Measurements from ENCODE around the gene COL20A1.

GRCh38 chr20:63321148-63321831, 28.3 kb downstream of the COL20A1 start:
- TF ChIP-seq BACH2 (CRISPR knock-in tag; IDR thresholded peaks at IDR 0.05; ENCODE audit: borderline replicate concordance) = no peak
- TF ChIP-seq, protein P1, sequence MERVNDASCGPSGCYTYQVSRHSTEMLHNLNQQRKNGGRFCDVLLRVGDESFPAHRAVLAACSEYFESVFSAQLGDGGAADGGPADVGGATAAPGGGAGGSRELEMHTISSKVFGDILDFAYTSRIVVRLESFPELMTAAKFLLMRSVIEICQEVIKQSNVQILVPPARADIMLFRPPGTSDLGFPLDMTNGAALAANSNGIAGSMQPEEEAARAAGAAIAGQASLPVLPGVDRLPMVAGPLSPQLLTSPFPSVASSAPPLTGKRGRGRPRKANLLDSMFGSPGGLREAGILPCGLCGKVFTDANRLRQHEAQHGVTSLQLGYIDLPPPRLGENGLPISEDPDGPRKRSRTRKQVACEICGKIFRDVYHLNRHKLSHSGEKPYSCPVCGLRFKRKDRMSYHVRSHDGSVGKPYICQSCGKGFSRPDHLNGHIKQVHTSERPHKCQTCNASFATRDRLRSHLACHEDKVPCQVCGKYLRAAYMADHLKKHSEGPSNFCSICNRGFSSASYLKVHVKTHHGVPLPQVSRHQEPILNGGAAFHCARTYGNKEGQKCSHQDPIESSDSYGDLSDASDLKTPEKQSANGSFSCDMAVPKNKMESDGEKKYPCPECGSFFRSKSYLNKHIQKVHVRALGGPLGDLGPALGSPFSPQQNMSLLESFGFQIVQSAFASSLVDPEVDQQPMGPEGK (CRISPR knock-in tag; IDR thresholded peaks at IDR 0.05; ENCODE audit: borderline replicate concordance) = no peak
- TF ChIP-seq ZC3H10 (CRISPR knock-in tag; IDR thresholded peaks at IDR 0.05) = no peak
- TF ChIP-seq, protein P2, sequence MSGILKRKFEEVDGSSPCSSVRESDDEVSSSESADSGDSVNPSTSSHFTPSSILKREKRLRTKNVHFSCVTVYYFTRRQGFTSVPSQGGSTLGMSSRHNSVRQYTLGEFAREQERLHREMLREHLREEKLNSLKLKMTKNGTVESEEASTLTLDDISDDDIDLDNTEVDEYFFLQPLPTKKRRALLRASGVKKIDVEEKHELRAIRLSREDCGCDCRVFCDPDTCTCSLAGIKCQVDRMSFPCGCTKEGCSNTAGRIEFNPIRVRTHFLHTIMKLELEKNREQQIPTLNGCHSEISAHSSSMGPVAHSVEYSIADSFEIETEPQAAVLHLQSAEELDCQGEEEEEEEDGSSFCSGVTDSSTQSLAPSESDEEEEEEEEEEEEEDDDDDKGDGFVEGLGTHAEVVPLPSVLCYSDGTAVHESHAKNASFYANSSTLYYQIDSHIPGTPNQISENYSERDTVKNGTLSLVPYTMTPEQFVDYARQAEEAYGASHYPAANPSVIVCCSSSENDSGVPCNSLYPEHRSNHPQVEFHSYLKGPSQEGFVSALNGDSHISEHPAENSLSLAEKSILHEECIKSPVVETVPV (CRISPR knock-in tag; IDR thresholded peaks at IDR 0.05) = no peak
- TF ChIP-seq ZNF8 (CRISPR knock-in tag; IDR thresholded peaks at IDR 0.05) = no peak
- TF ChIP-seq CREB5 (CRISPR knock-in tag; IDR thresholded peaks at IDR 0.05; ENCODE audit: low read depth) = no peak
- no peak for TF ChIP-seq CSDC2 (CRISPR knock-in tag; IDR thresholded peaks at IDR 0.05)
- TF ChIP-seq ZNF565 (CRISPR knock-in tag; conservative IDR thresholded peaks at IDR 0.05; ENCODE audit: low read depth) = no peak
